ENCODE data around the gene NRG2.

GRCh38 chr5:139849942-139850341 is 193.2 kb downstream of the NRG2 start:
- TF ChIP-seq CTCF (IDR thresholded peaks at IDR 0.05) (no peak), POLR2A (IDR thresholded peaks at IDR 0.05) (no peak)

All from adrenal gland (tissue), 5 donors.